IPS-18a (cell line): Measurements from ENCODE around the gene SMOC1.
"Not testable (repeated sequence)": the region's sequence is repeated elsewhere in the genome, so short reads cannot be mapped to it uniquely, and the experiment has no call there.

Experiments
- H3K27ac ChIP-seq: one replicate; pipeline ENCODE4 v1.5.1; 2013; ENCODE audit warnings: low read length
- H3K27me3 ChIP-seq: one replicate; pipeline ENCODE4 v1.6.1; 2013; ENCODE audit warnings: mild to moderate bottlenecking, low read length; ENCODE audit not compliant: control insufficient read depth, insufficient read depth
- H3K36me3 ChIP-seq: one replicate; pipeline ENCODE4 v1.6.1; 2013; ENCODE audit warnings: low read depth, low read length; ENCODE audit not compliant: control insufficient read depth
- H3K4me1 ChIP-seq: one replicate; pipeline ENCODE4 v1.6.1; 2013; ENCODE audit warnings: low read depth, low read length; ENCODE audit not compliant: control insufficient read depth
- H3K4me3 ChIP-seq: one replicate; pipeline ENCODE4 v1.5.1; 2013; ENCODE audit warnings: low read length
- H3K9ac ChIP-seq: one replicate; pipeline ENCODE4 v1.6.1; 2013; ENCODE audit warnings: mild to moderate bottlenecking, low read length, moderate library complexity
- H3K9me3 ChIP-seq: one replicate; pipeline ENCODE4 v1.6.1; 2013; ENCODE audit warnings: low read depth, low read length; ENCODE audit not compliant: control insufficient read depth

SMOC1 gene

GRCh38 chr14:69886453-69887242 lies 7.4 kb downstream of the SMOC1 start:
- no peaks in the 10 kb centered on the region for H3K9me3 ChIP-seq
- no peak overlapping the region for H3K4me3 ChIP-seq
- no peak overlapping the region for H3K9ac ChIP-seq
- no peak overlapping the region for H3K27ac ChIP-seq
- no peaks in the 10 kb centered on the region for H3K36me3 ChIP-seq
- peaks cover 4% of the 10 kb centered on the region for H3K4me1 ChIP-seq
- peaks cover 2% of the 10 kb centered on the region for H3K27me3 ChIP-seq

GRCh38 chr14:69887740-69888657 lies 8.8 kb downstream of the SMOC1 start:
- H3K4me1 ChIP-seq = peaks cover 4% of the 10 kb centered on the region
- H3K27me3 ChIP-seq = no peaks in the 10 kb centered on the region
- no peaks in the 10 kb centered on the region for H3K9me3 ChIP-seq
- H3K27ac ChIP-seq = no peak overlapping the region
- no peaks in the 10 kb centered on the region for H3K36me3 ChIP-seq
- no peak overlapping the region for H3K9ac ChIP-seq
- no peak overlapping the region for H3K4me3 ChIP-seq

GRCh38 chr14:69891422-69891821 lies 12.2 kb downstream of the SMOC1 start:
- Histone ChIP-seq H3K27me3 (no peaks in the 10 kb centered on the region), H3K4me3 (no peak overlapping the region), H3K9me3 (no peaks in the 10 kb centered on the region), H3K36me3 (no peaks in the 10 kb centered on the region), H3K9ac (no peak overlapping the region), H3K4me1 (peaks cover 3% of the 10 kb centered on the region), H3K27ac (no peak overlapping the region)

GRCh38 chr14:69895109-69895508 lies 15.9 kb downstream of the SMOC1 start:
- no peak overlapping the region for H3K27ac ChIP-seq
- H3K27me3 ChIP-seq = no peaks in the 10 kb centered on the region
- H3K4me3 ChIP-seq = no peak overlapping the region
- no peak overlapping the region for H3K9ac ChIP-seq
- no peaks in the 10 kb centered on the region for H3K36me3 ChIP-seq
- no peaks in the 10 kb centered on the region for H3K9me3 ChIP-seq
- H3K4me1 ChIP-seq = no peaks in the 10 kb centered on the region

- Histone ChIP-seq H3K36me3 (no peaks in the 10 kb centered on the region), H3K9ac (no peak overlapping the region), H3K27me3 (no peaks in the 10 kb centered on the region), H3K4me1 (no peaks in the 10 kb centered on the region), H3K27ac (no peak overlapping the region), H3K9me3 (no peaks in the 10 kb centered on the region), H3K4me3 (no peak overlapping the region)
Observed at GRCh38 chr14:69896080-69896479, 16.9 kb downstream of the SMOC1 start.

- Histone ChIP-seq H3K4me1 (no peaks in the 10 kb centered on the region), H3K36me3 (no peaks in the 10 kb centered on the region), H3K4me3 (no peak overlapping the region)
Observed at GRCh38 chr14:69896972-69897371, 17.8 kb downstream of the SMOC1 start.

GRCh38 chr14:69900603-69901002 lies 21.4 kb downstream of the SMOC1 start:
- Histone ChIP-seq H3K36me3 (no peaks in the 10 kb centered on the region), H3K27ac (no peak overlapping the region), H3K9ac (no peak overlapping the region)

More at GRCh38 chr14:69896972-69897371, 17.8 kb downstream of the SMOC1 start:
- H3K27me3 ChIP-seq = no peaks in the 10 kb centered on the region
- H3K9me3 ChIP-seq = no peaks in the 10 kb centered on the region
- H3K27ac ChIP-seq = no peak overlapping the region
- H3K9ac ChIP-seq = no peak overlapping the region

GRCh38 chr14:69901113-69901951 lies 22.1 kb downstream of the SMOC1 start:
- Histone ChIP-seq H3K9me3 (no peaks in the 10 kb centered on the region), H3K9ac (no peak overlapping the region), H3K4me3 (no peak overlapping the region), H3K36me3 (no peaks in the 10 kb centered on the region), H3K27me3 (no peaks in the 10 kb centered on the region), H3K4me1 (no peaks in the 10 kb centered on the region), H3K27ac (no peak overlapping the region)

More at GRCh38 chr14:69900603-69901002, 21.4 kb downstream of the SMOC1 start:
- Histone ChIP-seq H3K9me3 (no peaks in the 10 kb centered on the region), H3K4me3 (no peak overlapping the region), H3K4me1 (no peaks in the 10 kb centered on the region), H3K27me3 (no peaks in the 10 kb centered on the region)

GRCh38 chr14:69903046-69903445 lies 23.8 kb downstream of the SMOC1 start:
- H3K4me3 ChIP-seq, H3K9ac ChIP-seq, H3K27me3 ChIP-seq, H3K36me3 ChIP-seq, H3K4me1 ChIP-seq, H3K27ac ChIP-seq, H3K9me3 ChIP-seq: not testable (repeated sequence)

- no peak overlapping the region for H3K27ac ChIP-seq
- H3K27me3 ChIP-seq = no peaks in the 10 kb centered on the region
- no peak overlapping the region for H3K9ac ChIP-seq
- no peak overlapping the region for H3K4me3 ChIP-seq
- H3K36me3 ChIP-seq = no peaks in the 10 kb centered on the region
- no peaks in the 10 kb centered on the region for H3K9me3 ChIP-seq
- H3K4me1 ChIP-seq = no peaks in the 10 kb centered on the region
Observed at GRCh38 chr14:69904246-69904645, 25.0 kb downstream of the SMOC1 start.

GRCh38 chr14:69906201-69906600 lies 27.0 kb downstream of the SMOC1 start:
- H3K4me1 ChIP-seq = no peaks in the 10 kb centered on the region
- H3K4me3 ChIP-seq = no peak overlapping the region
- H3K9ac ChIP-seq = no peak overlapping the region
- H3K27me3 ChIP-seq = no peaks in the 10 kb centered on the region
- H3K9me3 ChIP-seq = no peaks in the 10 kb centered on the region
- H3K36me3 ChIP-seq = no peaks in the 10 kb centered on the region
- H3K27ac ChIP-seq = no peak overlapping the region
